T-cell (primary cell): ENCODE results near the gene CDC6. TPM values are rescaled to one million over a fixed set of nuclear protein-coding genes. Genes with fewer than 3 reads are reported as not detected.
A peak's percentile ranks its signal among the peaks of the same experiment; 100 is the strongest.

Source experiments
- ATAC-seq, 4 experiments: fragments of 200-7000 bp in 3 of 4; fragments of 150-1000 bp in 1 of 4; cut with Tn5 transposase; replicated peaks in 1 of 4; 1 replicate in 3 of 4; 2 replicates in 1 of 4; pipeline ENCODE4 v1.10.0; 2021; ENCODE audit warnings: moderate library complexity in 3 of 4, mild to moderate bottlenecking in 2 of 4, moderate number of reproducible peaks in 1 of 4
- CTCF ChIA-PET, 2 donors: fragments of 300-600 bp; sonication (Branson Sonifier 250); formaldehyde crosslinking; loops; one replicate each; lab custom pipeline; 2022; ENCODE audit warnings: antibody characterized with exemption in 2 of 2; lab: Charles Lee
- POLR2A ChIA-PET, 2 donors: fragments of 300-600 bp; sonication (Branson Sonifier 250); formaldehyde crosslinking; loops; one replicate each; lab custom pipeline; 2022; ENCODE audit warnings: antibody characterized with exemption in 2 of 2; lab: Charles Lee
- DNase-seq, 35 experiments: peaks; one replicate each; pipeline versions ENCODE4 v3.0.0 to v3.0.0-alpha.2; 2013 to 2023
- H3K27ac ChIP-seq: one replicate; pipeline ENCODE4 v1.5.1; 2013; ENCODE audit warnings: low read length
- H3K27me3 ChIP-seq, 2 experiments: replicated peaks in 1 of 2; 1 replicate in 1 of 2; 2 replicates in 1 of 2; pipeline versions ENCODE4 v1.6.1 to v1.7.0; 2013; ENCODE audit warnings: low read length in 1 of 2, mixed read lengths in 1 of 2; ENCODE audit not compliant: control insufficient read depth in 2 of 2, insufficient read depth in 2 of 2; ENCODE audit errors: extremely low read depth in 1 of 2
- H3K36me3 ChIP-seq, 2 donors: 1 replicate in 1 of 2; 2 replicates in 1 of 2; pipeline versions ENCODE4 v1.6.1 to v1.7.0; 2013; ENCODE audit warnings: low read length in 1 of 2; ENCODE audit not compliant: control insufficient read depth in 2 of 2, insufficient read depth in 1 of 2; ENCODE audit errors: extremely low read depth in 1 of 2
- H3K4me1 ChIP-seq, 2 experiments: 1 replicate in 1 of 2; 2 replicates in 1 of 2; pipeline versions ENCODE4 v1.6.1 to v1.7.0; 2013; ENCODE audit warnings: low read length in 2 of 2, mixed read lengths in 1 of 2; ENCODE audit not compliant: insufficient read depth in 2 of 2, control insufficient read depth in 1 of 2; ENCODE audit errors: extremely low read depth in 1 of 2
- H3K4me3 ChIP-seq, 2 donors: 1 replicate in 1 of 2; 2 replicates in 1 of 2; pipeline versions ENCODE4 v1.5.1 to v1.7.0; 2013; ENCODE audit warnings: mild to moderate bottlenecking in 2 of 2, low read length in 1 of 2, moderate library complexity in 1 of 2; ENCODE audit not compliant: control insufficient read depth in 1 of 2; ENCODE audit errors: extremely low read depth in 1 of 2
- H3K9me3 ChIP-seq: 2 replicates; pipeline ENCODE4 v1.7.0; 2013
- H3K27ac Mint-ChIP-seq, 2 donors: one replicate each; pipeline ENCODE4 v1.8.0; 2020 to 2021; ENCODE audit warnings: mild to moderate bottlenecking in 2 of 2, mixed read lengths in 2 of 2
- H3K27me3 Mint-ChIP-seq, 2 donors: one replicate each; pipeline ENCODE4 v1.8.0; 2021 to 2022; ENCODE audit warnings: mixed read lengths in 2 of 2
- H3K36me3 Mint-ChIP-seq: one replicate; pipeline ENCODE4 v1.8.0; 2021; ENCODE audit warnings: mixed read lengths
- H3K4me1 Mint-ChIP-seq, 3 donors: one replicate each; pipeline ENCODE4 v1.8.0; 2020 to 2022; ENCODE audit warnings: mixed read lengths in 3 of 3, mild to moderate bottlenecking in 1 of 3
- H3K4me3 Mint-ChIP-seq, 3 donors: one replicate each; pipeline ENCODE4 v1.8.0; 2020 to 2022; ENCODE audit warnings: mild to moderate bottlenecking in 3 of 3, mixed read lengths in 3 of 3, moderate library complexity in 3 of 3
- H3K9me3 Mint-ChIP-seq, 3 donors: one replicate each; pipeline ENCODE4 v1.8.0; 2020 to 2022; ENCODE audit warnings: mixed read lengths in 3 of 3
- WGBS: methylation state at CpG from one replicate; pipeline ENCODE4 v1.1.5; 2013; ENCODE audit warnings: missing lambda C conversion rate; ENCODE audit not compliant: insufficient coverage; 5-methylcytosine and 5-hydroxymethylcytosine counted together
- total RNA-seq, 35 experiments: library from RNA in 6 of 35; stranded (reverse) in 6 of 35; fragments of 120-200 nt in 1 of 35; gene quantifications; one replicate each; pipeline versions ENCODE4 v1.2.1 to v1.2.4 and lab custom pipeline; 2013 to 2026

The CDC6 gene
- total RNA-seq, 5 donors from 2014 or later (not counting 1 experiment from before 2014, with no cell fraction given): 1.3 to 3.2 (median 2.1) TPM

GRCh38 chr17:40281663-40282062 lies 6.0 kb upstream of the CDC6 start:
- Mint-ChIP-seq H3K4me1 (peaks cover 9 to 32% (median 17%) of the 10 kb centered on the region in 3 donors), H3K9me3 (no peaks in the 10 kb centered on the region), H3K27ac (peak overlapping the region; percentile 62), H3K4me3 (no peak overlapping the region), H3K27me3 (no peaks in the 10 kb centered on the region), H3K36me3 (peaks cover 42% of the 10 kb centered on the region)
- H3K36me3 ChIP-seq: peaks cover 3 to 49% of the 10 kb centered on the region in 2 donors
- DNase-seq (peak in 1 of 35 experiments; percentile 17), ATAC-seq (no peak)
- H3K27me3 ChIP-seq: no peaks in the 10 kb centered on the region
- H3K4me1 ChIP-seq: peaks cover 0 to 8% of the 10 kb centered on the region in 2 experiments
- CTCF ChIA-PET: interaction anchor here in 1 of 2 donors (0.7 kb wide), 1 partner anchor 201 kb away, joined by 6 read pairs; no protein-coding TSS in a partner anchor
- no peaks in the 10 kb centered on the region for H3K9me3 ChIP-seq
- POLR2A ChIA-PET: interaction anchor here in 1 of 2 donors (0.6 kb wide), 1 partner anchor 133 kb away, joined by 6 read pairs; no protein-coding TSS in a partner anchor
- no CpG with 5 or more reads among the region's 2 CpGs for WGBS
- H3K4me3 ChIP-seq: no peak overlapping the region
- H3K27ac ChIP-seq: no peak overlapping the region

- CTCF ChIA-PET: interaction anchor here in 1 of 2 donors (0.7 to 1.2 kb wide), 3 partner anchors 65 to 172 kb away, joined by 4 to 8 read pairs (median 4); partner anchors contain the start of gene WIPF2
- H3K9me3 Mint-ChIP-seq: no peaks in the 10 kb centered on the region
- peaks cover 23 to 44% (median 29%) of the 10 kb centered on the region in 3 donors for H3K4me1 Mint-ChIP-seq
- Histone ChIP-seq H3K36me3 (peaks cover 3 to 33% of the 10 kb centered on the region in 2 donors), H3K9me3 (no peaks in the 10 kb centered on the region), H3K4me3 (no peak overlapping the region), H3K4me1 (peaks cover 2 to 22% of the 10 kb centered on the region in 2 experiments), H3K27me3 (no peaks in the 10 kb centered on the region), H3K27ac (peak overlapping the region; percentile 50)
- ATAC-seq (peak in 1 of 4 experiments; percentile 10), DNase-seq (peak in 1 of 35 experiments; percentile 65)
- no peak overlapping the region for H3K4me3 Mint-ChIP-seq
- POLR2A ChIA-PET: interaction anchor here in 1 of 2 donors (0.6 kb wide), 1 partner anchor 678 kb away, joined by 6 read pairs; no protein-coding TSS in a partner anchor
- WGBS: no CpG with 5 or more reads among the region's 2 CpGs
- H3K36me3 Mint-ChIP-seq: peaks cover 27% of the 10 kb centered on the region
- H3K27ac Mint-ChIP-seq: peak overlapping the region; percentile 83 to 86
- H3K27me3 Mint-ChIP-seq: no peaks in the 10 kb centered on the region
Measured at GRCh38 chr17:40283662-40284061, 4.0 kb upstream of the CDC6 start.

GRCh38 chr17:40284085-40284713 lies 3.5 kb upstream of the CDC6 start:
- Mint-ChIP-seq H3K27ac (peak overlapping the region; percentile 60 to 86), H3K4me3 (no peak overlapping the region), H3K9me3 (no peaks in the 10 kb centered on the region), H3K36me3 (peaks cover 27% of the 10 kb centered on the region), H3K27me3 (no peaks in the 10 kb centered on the region), H3K4me1 (peaks cover 27 to 47% (median 31%) of the 10 kb centered on the region in 3 donors)
- H3K4me1 ChIP-seq: peaks cover 3 to 24% of the 10 kb centered on the region in 2 experiments
- peaks cover 3 to 28% of the 10 kb centered on the region in 2 donors for H3K36me3 ChIP-seq
- DNase-seq: no peak
- POLR2A ChIA-PET: interaction anchor here in 1 of 2 donors (0.6 kb wide), 1 partner anchor 678 kb away, joined by 6 read pairs; no protein-coding TSS in a partner anchor
- no CpG with 5 or more reads among the region's 2 CpGs for WGBS
- ATAC-seq: no peak
- no peak overlapping the region for H3K4me3 ChIP-seq
- H3K27me3 ChIP-seq: no peaks in the 10 kb centered on the region
- CTCF ChIA-PET: interaction anchor here in 1 of 2 donors (0.7 to 1.1 kb wide), 3 partner anchors 82 to 267 kb away, joined by 3 to 8 read pairs (median 3); no protein-coding TSS in a partner anchor
- no peaks in the 10 kb centered on the region for H3K9me3 ChIP-seq
- no peak overlapping the region for H3K27ac ChIP-seq

- POLR2A ChIA-PET: interaction anchor here in 1 of 2 donors (0.6 kb wide), 1 partner anchor 173 kb away, joined by 3 read pairs; no protein-coding TSS in a partner anchor
- Mint-ChIP-seq H3K27ac (no peak overlapping the region), H3K9me3 (no peaks in the 10 kb centered on the region), H3K27me3 (no peaks in the 10 kb centered on the region), H3K4me1 (peaks cover 28 to 50% (median 34%) of the 10 kb centered on the region in 3 donors), H3K4me3 (no peak overlapping the region), H3K36me3 (peaks cover 7% of the 10 kb centered on the region)
- Histone ChIP-seq H3K27me3 (no peaks in the 10 kb centered on the region), H3K4me3 (no peak overlapping the region), H3K27ac (no peak overlapping the region), H3K9me3 (no peaks in the 10 kb centered on the region), H3K36me3 (peaks cover 0 to 6% of the 10 kb centered on the region in 2 donors), H3K4me1 (peaks cover 3 to 21% of the 10 kb centered on the region in 2 experiments)
- ATAC-seq (no peak), DNase-seq (no peak)
- CTCF ChIA-PET: interaction anchor here (0.6 to 1.2 kb wide), 5 partner anchors 45 to 239 kb away, joined by 3 to 4 read pairs (median 3); partner anchors contain the start of gene WIPF2 (in 1 of the 2)
- WGBS: no CpG with 5 or more reads among the region's 2 CpGs
Measured at GRCh38 chr17:40286473-40286872, 1.2 kb upstream of the CDC6 start.

GRCh38 chr17:40287159-40287493 lies 553 bp upstream of the CDC6 start:
- ATAC-seq: peak in 1 of 4 experiments; percentile 3
- H3K36me3 Mint-ChIP-seq: peaks cover 2% of the 10 kb centered on the region
- no peak for DNase-seq
- H3K27ac ChIP-seq: no peak overlapping the region
- no peaks in the 10 kb centered on the region for H3K27me3 Mint-ChIP-seq
- ChIA-PET CTCF (interaction anchor here in 1 of 2 donors (1.0 kb wide), 1 partner anchor 68 kb away, joined by 3 read pairs; the partner anchor contains the start of gene WIPF2), POLR2A (no interaction called here)
- 31% methylated on average over 3 of the region's 4 CpGs for WGBS
- H3K4me3 Mint-ChIP-seq: peak overlapping the region; percentile 94 to 99 (median 97)
- no peaks in the 10 kb centered on the region for H3K27me3 ChIP-seq
- no peak overlapping the region for H3K4me3 ChIP-seq
- H3K9me3 Mint-ChIP-seq: no peaks in the 10 kb centered on the region
- H3K27ac Mint-ChIP-seq: peak overlapping the region in 1 of 2 donors; percentile 95
- H3K4me1 ChIP-seq: peaks cover 3 to 20% of the 10 kb centered on the region in 2 experiments
- H3K36me3 ChIP-seq: peaks cover 0 to 2% of the 10 kb centered on the region in 2 donors
- no peaks in the 10 kb centered on the region for H3K9me3 ChIP-seq
- H3K4me1 Mint-ChIP-seq: peaks cover 28 to 44% (median 33%) of the 10 kb centered on the region in 3 donors

GRCh38 chr17:40290629-40291280 lies 3.1 kb downstream of the CDC6 start:
- peaks cover 3% of the 10 kb centered on the region for H3K36me3 Mint-ChIP-seq
- H3K4me1 ChIP-seq: peaks cover 3 to 16% of the 10 kb centered on the region in 2 experiments
- ChIA-PET POLR2A (interaction anchor here in 1 of 2 donors (0.9 kb wide), 1 partner anchor 16 kb away, joined by 7 read pairs; no protein-coding TSS in a partner anchor), CTCF (interaction anchor here in 1 of 2 donors (0.7 to 0.8 kb wide), 2 partner anchors 27 to 88 kb away, joined by 3 read pairs; no protein-coding TSS in a partner anchor)
- no peaks in the 10 kb centered on the region for H3K36me3 ChIP-seq
- H3K4me1 Mint-ChIP-seq: peaks cover 17 to 20% (median 20%) of the 10 kb centered on the region in 3 donors
- H3K9me3 Mint-ChIP-seq: no peaks in the 10 kb centered on the region
- no peaks in the 10 kb centered on the region for H3K27me3 ChIP-seq
- peak in 13 of 35 experiments; percentile 15 to 70 (median 33) for DNase-seq
- H3K27me3 Mint-ChIP-seq: no peaks in the 10 kb centered on the region
- no peak overlapping the region for H3K27ac Mint-ChIP-seq
- H3K4me3 Mint-ChIP-seq: no peak overlapping the region
- no peak overlapping the region for H3K4me3 ChIP-seq
- 42% methylated on average over 2 of the region's 4 CpGs for WGBS
- no peaks in the 10 kb centered on the region for H3K9me3 ChIP-seq
- H3K27ac ChIP-seq: no peak overlapping the region
- ATAC-seq: no peak
